ENCODE results near the gene SRM. TPM values are rescaled to one million over a fixed set of nuclear protein-coding genes. Genes with fewer than 3 reads are reported as not detected.
"Not testable (repeated sequence)": the region's sequence is repeated elsewhere in the genome, so short reads cannot be mapped to it uniquely, and the experiment has no call there.

Gene SRM
- total RNA-seq, 1 donor from 2014 or later = 124 TPM

DNA sequence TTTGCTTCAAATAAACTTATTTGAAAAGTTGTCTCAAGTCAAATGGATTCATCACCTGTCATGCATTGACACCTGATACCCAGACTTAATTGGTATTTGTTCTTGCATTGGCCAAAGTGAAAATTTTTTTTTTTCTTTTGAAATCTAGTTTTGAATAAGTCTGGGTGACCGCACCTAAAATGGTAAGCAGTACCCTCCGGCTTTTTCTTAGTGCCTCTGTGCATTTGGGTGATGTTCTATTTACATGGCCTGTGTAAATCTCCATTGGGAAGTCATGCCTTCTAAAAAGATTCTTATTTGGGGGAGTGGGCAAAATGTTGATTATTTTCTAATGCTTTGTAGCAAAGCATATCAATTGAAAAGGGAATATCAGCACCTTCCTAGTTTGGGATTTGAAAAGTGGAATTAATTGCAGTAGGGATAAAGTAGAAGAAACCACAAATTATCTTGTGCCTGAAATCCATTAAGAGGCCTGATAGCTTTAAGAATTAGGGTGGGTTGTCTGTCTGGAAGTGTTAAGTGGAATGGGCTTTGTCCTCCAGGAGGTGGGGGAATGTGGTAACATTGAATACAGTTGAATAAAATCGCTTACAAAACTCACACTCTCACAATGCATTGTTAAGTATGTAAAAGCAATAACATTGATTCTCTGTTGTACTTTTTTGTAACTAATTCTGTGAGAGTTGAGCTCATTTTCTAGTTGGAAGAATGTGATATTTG lies 35.5 kb downstream of the SRM start:
- intact Hi-C loops (cut with micrococcal nuclease) = no loop called here

DNA sequence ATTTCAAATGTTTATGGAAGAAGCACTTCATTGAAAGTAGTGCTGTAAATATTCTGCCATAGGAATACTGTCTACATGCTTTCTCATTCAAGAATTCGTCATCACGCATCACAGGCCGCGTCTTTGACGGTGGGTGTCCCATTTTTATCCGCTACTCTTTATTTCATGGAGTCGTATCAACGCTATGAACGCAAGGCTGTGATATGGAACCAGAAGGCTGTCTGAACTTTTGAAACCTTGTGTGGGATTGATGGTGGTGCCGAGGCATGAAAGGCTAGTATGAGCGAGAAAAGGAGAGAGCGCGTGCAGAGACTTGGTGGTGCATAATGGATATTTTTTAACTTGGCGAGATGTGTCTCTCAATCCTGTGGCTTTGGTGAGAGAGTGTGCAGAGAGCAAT lies 36.6 kb downstream of the SRM start:
- intact Hi-C loops (cut with micrococcal nuclease) = no loop called here

DNA sequence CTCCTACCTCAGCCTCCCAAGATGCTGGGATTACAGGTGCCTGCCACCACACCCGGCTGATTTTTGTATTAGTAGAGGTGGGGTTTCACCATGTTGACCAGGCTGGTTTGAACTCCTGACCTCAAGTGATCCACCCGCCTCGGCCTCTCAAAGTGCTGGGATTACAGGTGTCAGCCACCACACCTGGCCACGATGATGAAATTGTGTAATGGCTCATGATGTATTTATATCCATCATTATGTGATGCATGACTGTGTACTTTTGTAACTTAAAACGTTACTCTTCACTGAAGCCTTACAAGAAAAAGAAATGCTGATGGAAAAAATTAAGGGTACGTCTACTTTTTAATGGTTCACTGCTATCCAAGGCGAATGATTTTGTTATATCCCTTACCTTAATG lies 39.8 kb downstream of the SRM start:
- intact Hi-C loops (cut with micrococcal nuclease) = no loop called here

DNA sequence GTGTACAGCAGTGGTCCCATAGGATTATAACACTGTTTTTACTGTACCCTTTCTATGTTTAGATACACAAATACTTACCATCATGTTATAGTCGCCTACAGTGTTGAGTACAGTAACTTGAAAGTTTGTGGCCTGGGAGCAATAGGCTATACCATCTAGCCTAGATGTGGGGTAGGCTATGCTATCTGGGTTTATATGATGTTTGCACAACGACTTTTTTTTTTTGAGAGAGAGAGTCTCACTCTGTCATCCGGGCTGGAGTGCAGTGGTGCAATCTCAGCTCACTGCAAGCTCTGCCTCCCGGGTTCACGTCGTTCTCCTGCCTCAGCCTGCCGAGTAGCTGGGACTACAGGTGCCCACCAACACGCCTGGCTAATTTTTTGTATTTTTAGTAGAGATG lies 40.5 kb downstream of the SRM start:
- intact Hi-C loops (cut with micrococcal nuclease) = not testable (repeated sequence)

DNA sequence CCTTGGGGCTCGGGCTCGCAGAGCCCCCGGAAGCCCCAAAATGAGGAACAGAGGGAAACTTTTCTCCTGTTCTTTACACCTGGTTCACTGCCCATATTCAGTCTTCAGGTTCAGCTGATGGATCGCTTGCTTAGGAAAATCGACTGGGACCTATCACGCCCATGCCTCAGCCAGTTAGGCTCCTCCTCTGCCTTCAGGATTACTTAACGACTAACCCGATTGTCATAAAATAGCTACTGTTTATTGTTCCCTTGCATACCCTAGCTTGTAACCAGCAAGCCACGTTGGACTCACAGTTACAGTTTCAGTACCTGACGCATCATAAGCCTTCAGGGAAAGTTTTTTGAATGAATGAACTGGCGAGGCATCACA lies 46.7 kb downstream of the SRM start:
- intact Hi-C loops (cut with micrococcal nuclease) = loop anchor here (1.0 to 5.0 kb wide), 6 partner anchors 249 to 980 kb away; partner anchors contain the start of genes MTOR, PGD and UBE4B

DNA sequence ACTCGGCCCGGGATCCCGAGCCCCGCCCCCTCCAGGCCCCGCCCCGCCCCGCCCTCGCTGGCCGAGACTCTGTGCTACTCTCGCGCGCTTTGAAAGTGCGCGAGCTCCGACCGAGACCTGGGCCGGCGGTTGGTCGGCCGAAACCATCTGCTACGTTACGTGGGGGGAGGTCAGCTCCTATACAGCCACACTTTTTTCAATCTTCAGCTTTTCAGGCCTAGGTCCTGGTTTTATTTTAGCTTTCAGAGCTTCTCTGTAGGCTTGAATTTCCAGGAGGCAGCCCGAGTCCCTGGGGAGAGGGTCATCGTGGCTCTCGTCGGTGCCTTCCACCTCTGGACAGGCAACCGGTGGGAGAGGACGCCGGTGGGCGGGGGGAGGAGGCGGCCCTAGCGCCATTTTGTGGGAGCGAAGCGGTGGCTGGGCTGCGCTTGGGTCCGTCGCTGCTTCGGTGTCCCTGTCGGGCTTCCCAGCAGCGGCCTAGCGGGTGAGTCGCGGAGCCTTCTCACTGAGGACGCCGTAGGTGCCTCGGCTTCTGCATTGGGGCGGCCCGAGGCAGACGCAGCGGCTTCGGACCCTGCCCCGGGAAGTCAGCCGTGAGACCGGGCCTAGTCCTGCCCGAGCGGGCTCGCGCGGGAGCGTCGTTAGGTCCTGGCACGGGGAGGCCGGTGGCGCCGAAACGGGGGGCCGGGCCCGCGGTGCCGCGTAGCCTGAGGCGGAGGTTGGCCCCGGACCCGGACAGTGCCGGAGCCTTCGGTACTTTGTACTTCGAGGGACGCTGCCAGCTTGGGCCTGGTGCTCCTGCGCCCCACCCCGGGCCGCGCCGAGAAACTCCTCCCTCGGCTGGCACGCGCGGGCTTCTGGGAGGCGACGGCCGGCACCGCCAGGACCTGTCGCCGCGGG lies 47.3 kb downstream of the SRM start, which contains the start of gene TARDBP:
TSS of gene TARDBP (plus strand) at position 395 of the 900 bp plus-strand sequence. CDS start 1,074 bp downstream, outside the sequence.
- intact Hi-C loops (cut with micrococcal nuclease) = loop anchor here (1.0 to 5.0 kb wide), 10 partner anchors 48 to 980 kb away; partner anchors contain the start of genes DFFA, EXOSC10, MTOR and PGD

Other genes starting within 250 kb of the SRM start
- gene TARDBP, start 47.4 kb downstream of the SRM start, total RNA-seq = 159 and 171 TPM in 2 replicates
- gene MASP2, start 12.8 kb downstream of the SRM start, total RNA-seq = 0.12 TPM in 1 of 2 replicates, not detected in the other
- 77.4 and 86.2 TPM in 2 replicates for gene EXOSC10, start 39.9 kb upstream of the SRM start, total RNA-seq
- gene ANGPTL7, start 129.3 kb upstream of the SRM start, total RNA-seq = not detected in 2 replicates
- gene MTOR, start 202.5 kb upstream of the SRM start, total RNA-seq = 52.8 and 53.2 TPM in 2 replicates
- 27.5 and 28.6 TPM in 2 replicates for gene UBIAD1, start 213.2 kb upstream of the SRM start, total RNA-seq

Measured in T-helper 1 cell treated with Interleukin-12 subunit alpha and Interleukin-12 subunit beta and Interleukin-4 antibody, amounts not matched to agents 30 ng/mL and 1 ng/mL, for 36 hours (primary cell).